H9 (cell line): ENCODE measurements around the gene NFKB1. TPM values are rescaled to one million over a fixed set of nuclear protein-coding genes. Genes with fewer than 3 reads are reported as not detected.

Source experiments
- DNase-seq: peaks from one replicate; pipeline ENCODE4 v3.0.0-alpha.2; 2017
- H2AFZ ChIP-seq: one replicate; pipeline ENCODE4 v1.6.1; 2013; ENCODE audit warnings: mild to moderate bottlenecking, low read length, control low read depth, moderate library complexity
- H2AK5ac ChIP-seq: 2 replicates; pipeline ENCODE4 v1.6.1; 2013; ENCODE audit warnings: low read length, control low read depth, mixed read lengths; ENCODE audit not compliant: insufficient read length
- H2BK120ac ChIP-seq: one replicate; pipeline ENCODE4 v1.6.1; 2013; ENCODE audit warnings: low read depth, mild to moderate bottlenecking, low read length, control low read depth, inconsistent platforms; ENCODE audit not compliant: poor library complexity, severe bottlenecking
- H2BK12ac ChIP-seq: 2 replicates; pipeline ENCODE4 v1.6.1; 2013; ENCODE audit warnings: low read length, control low read depth, mixed read lengths, low read depth; ENCODE audit not compliant: insufficient read length
- H2BK15ac ChIP-seq: 2 replicates; pipeline ENCODE4 v1.6.1; 2013; ENCODE audit warnings: low read depth, low read length, control low read depth
- H2BK20ac ChIP-seq: one replicate; pipeline ENCODE4 v1.6.1; 2013; ENCODE audit warnings: low read depth, mild to moderate bottlenecking, low read length, control low read depth, inconsistent platforms; ENCODE audit not compliant: poor library complexity, severe bottlenecking
- H2BK5ac ChIP-seq: 2 replicates; pipeline ENCODE4 v1.6.1; 2013; ENCODE audit warnings: low read length, control low read depth, mixed read lengths; ENCODE audit not compliant: insufficient read length
- H3K14ac ChIP-seq: 2 replicates; pipeline ENCODE4 v1.6.1; 2013; ENCODE audit warnings: low read length, control low read depth; ENCODE audit not compliant: insufficient read depth
- H3K18ac ChIP-seq: 2 replicates; pipeline ENCODE4 v1.6.1; 2013; ENCODE audit warnings: low read depth, mild to moderate bottlenecking, mixed read lengths, low read length, control low read depth; ENCODE audit not compliant: insufficient read length
- H3K23ac ChIP-seq: 2 replicates; pipeline ENCODE4 v1.6.1; 2013; ENCODE audit warnings: low read length, control low read depth, mixed read lengths, low read depth; ENCODE audit not compliant: insufficient read length
- H3K23me2 ChIP-seq: 2 replicates; pipeline ENCODE4 v1.6.1; 2013; ENCODE audit warnings: low read depth, mild to moderate bottlenecking, mixed read lengths, low read length, control low read depth; ENCODE audit not compliant: insufficient read length, poor library complexity, severe bottlenecking
- H3K27ac ChIP-seq: 2 replicates; pipeline ENCODE4 v1.5.1; 2013; ENCODE audit warnings: low read length, control low read depth, mixed read lengths, low read depth; ENCODE audit not compliant: insufficient read length
- H3K27me3 ChIP-seq: 2 replicates; pipeline ENCODE4 v1.6.1; 2013; ENCODE audit warnings: low read length, control low read depth, inconsistent platforms; ENCODE audit not compliant: insufficient read depth
- H3K4ac ChIP-seq: 2 replicates; pipeline ENCODE4 v1.6.1; 2013; ENCODE audit warnings: low read depth, mild to moderate bottlenecking, control low read depth, inconsistent platforms, low read length, moderate library complexity
- H3K4me1 ChIP-seq: 2 replicates; pipeline ENCODE4 v1.6.1; 2013; ENCODE audit warnings: low read length, control low read depth, inconsistent platforms; ENCODE audit not compliant: insufficient read depth
- H3K4me2 ChIP-seq: 2 replicates; pipeline ENCODE4 v1.6.1; 2013; ENCODE audit warnings: low read length, control low read depth, mixed read lengths; ENCODE audit not compliant: insufficient read length, insufficient read depth
- H3K56ac ChIP-seq: 2 replicates; pipeline ENCODE4 v1.6.1; 2013; ENCODE audit warnings: low read depth, mild to moderate bottlenecking, mixed read lengths, low read length, control low read depth; ENCODE audit not compliant: insufficient read length
- H3K79me1 ChIP-seq: 2 replicates; pipeline ENCODE4 v1.6.1; 2013; ENCODE audit warnings: low read depth, mild to moderate bottlenecking, moderate library complexity, low read length, control low read depth, inconsistent platforms; ENCODE audit not compliant: insufficient read depth, poor library complexity, severe bottlenecking
- H3K79me2 ChIP-seq: 2 replicates; pipeline ENCODE4 v1.6.1; 2013; ENCODE audit warnings: low read length, control low read depth, inconsistent platforms; ENCODE audit not compliant: insufficient read depth
- H3K9ac ChIP-seq: 2 replicates; pipeline ENCODE4 v1.6.1; 2013; ENCODE audit warnings: low read length, control low read depth, mixed read lengths; ENCODE audit not compliant: insufficient read length; ENCODE audit errors: extremely low read depth
- H3K9me3 ChIP-seq: one replicate; pipeline ENCODE4 v1.6.1; 2013; ENCODE audit warnings: low read depth, low read length, inconsistent platforms; ENCODE audit not compliant: control insufficient read depth
- H3T11ph ChIP-seq: one replicate; pipeline ENCODE4 v1.6.1; 2013; ENCODE audit warnings: mild to moderate bottlenecking, low read length, control low read depth, inconsistent platforms
- H4K20me1 ChIP-seq: one replicate; pipeline ENCODE4 v1.6.1; 2013; ENCODE audit not compliant: control insufficient read depth, insufficient read length, insufficient read depth
- H4K5ac ChIP-seq: 2 replicates; pipeline ENCODE4 v1.6.1; 2013; ENCODE audit warnings: low read depth, mild to moderate bottlenecking, mixed read lengths, low read length, control low read depth; ENCODE audit not compliant: insufficient read length
- H4K8ac ChIP-seq: replicated peaks from 2 replicates; pipeline ENCODE4 v1.6.1; 2013; ENCODE audit warnings: low read length, control low read depth, mixed read lengths, low read depth; ENCODE audit not compliant: insufficient read length
- H4K91ac ChIP-seq: 2 replicates; pipeline ENCODE4 v1.6.1; 2013; ENCODE audit warnings: low read depth, mild to moderate bottlenecking, moderate library complexity, mixed read lengths, low read length, control low read depth; ENCODE audit not compliant: insufficient read length
- H3K27ac Mint-ChIP-seq, 3 experiments: 2 replicates in 2 of 3; 3 replicates in 1 of 3; pipeline ENCODE4 v1.8.0; 2020 to 2021; ENCODE audit warnings: mixed read lengths in 3 of 3, mild to moderate bottlenecking in 1 of 3, moderate library complexity in 1 of 3
- H3K27me3 Mint-ChIP-seq: 2 replicates; pipeline ENCODE4 v1.8.0; 2021; ENCODE audit warnings: low read depth, mild to moderate bottlenecking, moderate library complexity, mixed read lengths
- H3K36me3 Mint-ChIP-seq, 3 experiments: 2 replicates in 2 of 3; 3 replicates in 1 of 3; pipeline ENCODE4 v1.8.0; 2020 to 2021; ENCODE audit warnings: low read depth in 3 of 3, mixed read lengths in 3 of 3; ENCODE audit not compliant: insufficient read depth in 1 of 3
- H3K4me1 Mint-ChIP-seq, 2 experiments: 2 replicates each; pipeline ENCODE4 v1.8.0; 2020; ENCODE audit warnings: mixed read lengths in 2 of 2
- H3K4me3 Mint-ChIP-seq, 2 experiments: 2 replicates in 1 of 2; 3 replicates in 1 of 2; pipeline ENCODE4 v1.8.0; 2020 to 2021; ENCODE audit warnings: mild to moderate bottlenecking in 2 of 2, mixed read lengths in 2 of 2, moderate library complexity in 1 of 2
- H3K9me3 Mint-ChIP-seq, 2 experiments: 2 replicates in 1 of 2; 3 replicates in 1 of 2; pipeline ENCODE4 v1.8.0; 2020; ENCODE audit warnings: mild to moderate bottlenecking in 2 of 2, mixed read lengths in 2 of 2, moderate library complexity in 1 of 2
- WGBS: extraction: QIAGEN DNeasy Blood & Tissue Kit; methylation state at CpG from one replicate; pipeline ENCODE4 v1.1.7; 2013; ENCODE audit warnings: missing lambda C conversion rate, low lambda C conversion rate, mixed read lengths; ENCODE audit not compliant: insufficient read length; ENCODE audit errors: extremely low coverage; 5-methylcytosine and 5-hydroxymethylcytosine counted together
- total RNA-seq: library from RNA; stranded (reverse); gene quantifications from 2 replicates; pipeline ENCODE4 v1.2.1, GENCODE V29; 2021
- TF ChIP-seq, protein P1 (sequence below): fragments of 200-600 bp; sonication (generic); conservative IDR thresholded peaks from 3 replicates; pipeline ENCODE4 v1.8.0; 2021; ENCODE audit warnings: antibody characterized with exemption, mild to moderate bottlenecking

NFKB1 gene
- total RNA-seq, 1 experiment from 2014 or later = 5.7 TPM

DNA sequence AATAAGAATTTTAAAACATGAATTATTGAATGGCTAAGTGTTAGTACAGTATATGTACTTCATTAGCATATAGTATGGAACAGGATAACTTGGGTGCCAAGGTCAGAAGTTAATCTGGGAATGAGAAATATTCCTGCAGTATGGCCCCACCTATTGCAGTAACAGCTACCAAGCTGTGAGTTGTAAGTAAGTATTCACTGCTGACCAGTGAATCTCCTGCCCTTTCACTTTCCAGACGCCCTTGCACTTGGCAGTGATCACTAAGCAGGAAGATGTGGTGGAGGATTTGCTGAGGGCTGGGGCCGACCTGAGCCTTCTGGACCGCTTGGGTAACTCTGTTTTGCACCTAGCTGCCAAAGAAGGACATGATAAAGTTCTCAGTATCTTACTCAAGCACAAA, 105.1 kb downstream of the NFKB1 start:
- no peak overlapping the region for H3T11ph ChIP-seq
- H3K4me1 ChIP-seq = no peaks in the 10 kb centered on the region
- no CpG with 5 or more reads among the region's 3 CpGs for WGBS

More for the DNA sequence above, 105.1 kb downstream of the NFKB1 start:
- H3K27me3 Mint-ChIP-seq = no peaks in the 10 kb centered on the region
- no peak overlapping the region for H2AFZ ChIP-seq
- no peak overlapping the region for H3K27ac Mint-ChIP-seq
- no peak overlapping the region for H2BK12ac ChIP-seq
- H3K27ac ChIP-seq = no peak overlapping the region
- no peak overlapping the region for H3K9ac ChIP-seq
- no peak overlapping the region for H3K14ac ChIP-seq
- H4K20me1 ChIP-seq = no peaks in the 10 kb centered on the region
- no peak overlapping the region for H2BK120ac ChIP-seq
- no peak overlapping the region for H2BK15ac ChIP-seq
- H3K4ac ChIP-seq = no peak overlapping the region
- no peak overlapping the region for H2BK20ac ChIP-seq
- no peak overlapping the region for H4K8ac ChIP-seq
- no peak overlapping the region for H4K5ac ChIP-seq
- H3K4me3 Mint-ChIP-seq = no peak overlapping the region
- no peaks in the 10 kb centered on the region for H3K9me3 Mint-ChIP-seq
- peaks cover 0 to 10% (median 2%) of the 10 kb centered on the region in 3 experiments; a peak in 3 of 7 replicates for H3K36me3 Mint-ChIP-seq
- no peaks in the 10 kb centered on the region for H3K27me3 ChIP-seq
- no peak overlapping the region for H3K18ac ChIP-seq
- no peak overlapping the region for H3K56ac ChIP-seq
- no peaks in the 10 kb centered on the region for H3K79me2 ChIP-seq
- TF ChIP-seq, protein P1, sequence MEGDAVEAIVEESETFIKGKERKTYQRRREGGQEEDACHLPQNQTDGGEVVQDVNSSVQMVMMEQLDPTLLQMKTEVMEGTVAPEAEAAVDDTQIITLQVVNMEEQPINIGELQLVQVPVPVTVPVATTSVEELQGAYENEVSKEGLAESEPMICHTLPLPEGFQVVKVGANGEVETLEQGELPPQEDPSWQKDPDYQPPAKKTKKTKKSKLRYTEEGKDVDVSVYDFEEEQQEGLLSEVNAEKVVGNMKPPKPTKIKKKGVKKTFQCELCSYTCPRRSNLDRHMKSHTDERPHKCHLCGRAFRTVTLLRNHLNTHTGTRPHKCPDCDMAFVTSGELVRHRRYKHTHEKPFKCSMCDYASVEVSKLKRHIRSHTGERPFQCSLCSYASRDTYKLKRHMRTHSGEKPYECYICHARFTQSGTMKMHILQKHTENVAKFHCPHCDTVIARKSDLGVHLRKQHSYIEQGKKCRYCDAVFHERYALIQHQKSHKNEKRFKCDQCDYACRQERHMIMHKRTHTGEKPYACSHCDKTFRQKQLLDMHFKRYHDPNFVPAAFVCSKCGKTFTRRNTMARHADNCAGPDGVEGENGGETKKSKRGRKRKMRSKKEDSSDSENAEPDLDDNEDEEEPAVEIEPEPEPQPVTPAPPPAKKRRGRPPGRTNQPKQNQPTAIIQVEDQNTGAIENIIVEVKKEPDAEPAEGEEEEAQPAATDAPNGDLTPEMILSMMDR = no peak
- no peak overlapping the region for H4K91ac ChIP-seq
- no peak overlapping the region for H3K4me2 ChIP-seq
- H2AK5ac ChIP-seq = no peak overlapping the region
- H3K9me3 ChIP-seq = no peaks in the 10 kb centered on the region
- H2BK5ac ChIP-seq = no peak overlapping the region
- H3K23me2 ChIP-seq = no peaks in the 10 kb centered on the region
- H3K4me1 Mint-ChIP-seq = no peaks in the 10 kb centered on the region
- H3K23ac ChIP-seq = no peak overlapping the region
- no peaks in the 10 kb centered on the region for H3K79me1 ChIP-seq
- DNase-seq = no peak
